GM19438 (cell line): ENCODE results near the gene PLEKHG2.
A peak's percentile ranks its signal among the peaks of the same experiment; 100 is the strongest.

Source experiments
- ATAC-seq: cut with Tn5 transposase; IDR thresholded peaks from one replicate; pipeline ENCODE4 v1.9.1; 2021; ENCODE audit warnings: low read depth; ENCODE audit not compliant: unreplicated experiment

The PLEKHG2 gene

DNA sequence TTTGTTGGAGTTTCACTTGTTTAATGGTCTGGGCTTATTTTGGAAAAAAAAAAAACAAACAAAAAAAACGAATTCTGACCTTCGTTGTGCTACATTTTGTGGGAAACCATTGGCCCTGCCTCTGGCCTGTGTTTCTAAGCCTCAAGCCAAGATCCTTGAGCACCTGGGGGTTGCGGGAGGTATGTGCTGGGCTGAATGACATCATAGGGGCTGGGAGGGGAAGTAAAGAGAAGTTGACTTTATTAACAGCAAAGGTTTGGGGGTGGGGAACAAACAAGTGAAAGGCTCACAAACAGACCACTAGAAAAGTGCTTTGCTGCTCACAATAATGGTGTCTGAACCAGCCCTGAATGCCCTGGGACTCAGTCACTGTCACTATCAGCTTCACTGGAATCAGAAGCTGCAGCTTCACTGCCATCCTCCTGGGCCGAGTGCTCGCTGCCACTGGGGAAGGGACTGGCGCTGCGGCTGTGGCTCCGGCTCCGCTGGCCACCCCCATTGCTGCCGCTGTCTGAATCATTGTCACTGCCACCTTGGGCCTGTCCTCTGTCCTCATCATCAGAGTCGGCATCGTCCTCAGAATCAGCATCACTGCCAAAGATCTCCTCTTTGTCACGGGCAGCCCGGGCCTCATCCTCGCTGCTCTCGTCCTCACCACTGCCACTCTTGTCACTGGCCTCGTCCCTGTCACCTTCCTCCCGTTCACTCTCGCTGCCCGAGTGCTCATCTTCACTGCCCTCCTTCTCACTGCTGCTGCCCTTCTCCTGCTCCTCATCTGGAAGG lies 26.6 kb upstream of the PLEKHG2 start:
- no peak for ATAC-seq

DNA sequence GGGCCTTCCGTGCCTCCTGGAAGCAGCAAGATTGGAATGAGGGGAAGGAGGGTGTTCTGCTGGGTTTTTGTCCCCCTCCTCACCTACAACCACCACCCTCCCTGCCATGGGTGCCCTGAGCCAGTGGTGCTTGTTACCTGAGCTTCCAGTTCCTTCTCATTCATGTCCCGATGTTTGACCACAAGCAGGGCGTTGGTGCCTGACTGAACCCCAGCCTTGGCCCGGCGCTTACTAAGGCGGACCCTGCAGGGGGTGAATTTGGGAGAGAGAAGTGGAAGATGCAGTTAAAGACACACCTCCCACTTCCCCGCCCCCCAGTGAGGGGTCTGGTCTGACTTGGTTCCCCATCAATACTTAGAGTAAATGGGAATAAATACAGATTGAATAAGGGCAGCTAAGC lies 25.9 kb upstream of the PLEKHG2 start:
- no peak for ATAC-seq

DNA sequence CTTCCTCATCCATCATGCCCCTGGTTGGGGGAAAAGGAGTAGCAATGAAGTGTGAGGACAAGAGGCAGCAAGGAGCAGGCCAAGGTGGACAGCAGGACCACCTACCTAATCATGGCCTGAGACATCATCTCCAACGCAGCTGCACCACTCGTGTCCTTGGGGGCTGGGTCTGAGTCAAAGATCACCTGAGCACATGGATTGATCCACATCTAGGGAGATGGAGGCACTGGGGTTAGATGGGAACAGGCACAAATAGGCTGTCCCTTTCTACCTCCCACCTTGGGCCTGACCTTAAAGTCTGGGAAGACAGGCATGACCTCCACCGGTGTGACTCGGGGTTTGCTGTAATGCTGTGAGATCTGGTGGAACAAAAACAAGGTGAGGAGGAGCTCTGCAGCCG lies 23.8 kb upstream of the PLEKHG2 start:
- no peak for ATAC-seq

DNA sequence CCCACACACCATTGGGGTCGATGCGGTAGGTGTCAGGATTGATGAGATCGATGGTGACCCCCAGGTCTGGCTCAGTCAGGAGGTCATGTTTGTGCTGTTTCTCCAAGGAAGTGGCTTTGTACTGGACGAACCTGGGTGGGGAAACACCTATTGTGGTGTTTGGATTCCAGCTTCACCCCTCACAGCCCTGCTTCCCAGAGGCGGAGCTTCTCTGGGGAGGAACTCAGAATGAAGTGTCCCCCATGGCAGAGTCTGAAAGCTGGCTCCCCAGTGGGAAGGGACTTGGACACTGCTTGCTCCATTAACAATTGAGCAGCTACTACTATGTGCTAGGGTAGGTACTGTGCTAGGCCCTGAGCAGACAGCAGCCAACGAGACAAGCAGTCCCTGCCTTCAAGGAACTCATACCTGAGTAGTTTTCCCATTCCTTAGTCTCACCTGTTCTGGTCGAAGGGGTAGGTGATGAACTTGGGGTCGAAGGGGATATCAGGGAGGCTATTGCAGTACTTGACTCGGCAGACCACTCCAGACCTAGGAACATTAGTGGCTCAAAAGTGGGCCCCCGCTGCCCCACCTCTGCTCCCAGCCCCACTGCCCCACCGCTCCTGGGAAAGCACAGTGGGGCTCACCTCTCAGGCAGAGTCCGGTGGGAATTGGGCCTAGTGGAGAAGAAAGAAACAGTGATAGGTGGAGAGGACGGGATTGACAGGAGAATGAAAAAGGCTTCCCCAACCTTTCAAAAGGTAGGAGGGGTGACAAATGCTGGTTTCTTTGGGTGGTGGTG lies 22.6 kb upstream of the PLEKHG2 start:
- ATAC-seq: no peak

DNA sequence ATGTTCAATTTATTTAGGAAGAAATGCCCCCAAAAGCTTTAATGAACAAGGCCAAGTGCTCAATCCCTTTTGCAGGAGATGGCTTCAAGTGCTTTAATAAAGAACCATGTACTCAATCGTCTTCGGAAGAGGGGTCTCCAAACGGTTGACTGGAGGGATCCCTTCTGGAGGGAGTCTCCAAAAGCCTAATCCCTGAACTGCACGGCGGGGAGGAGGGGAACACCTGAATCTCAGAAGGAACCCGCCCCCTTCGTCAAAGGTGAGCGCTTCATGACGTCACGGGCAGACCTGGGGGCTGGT lies 22.1 kb upstream of the PLEKHG2 start:
- peak; percentile 16 for ATAC-seq

DNA sequence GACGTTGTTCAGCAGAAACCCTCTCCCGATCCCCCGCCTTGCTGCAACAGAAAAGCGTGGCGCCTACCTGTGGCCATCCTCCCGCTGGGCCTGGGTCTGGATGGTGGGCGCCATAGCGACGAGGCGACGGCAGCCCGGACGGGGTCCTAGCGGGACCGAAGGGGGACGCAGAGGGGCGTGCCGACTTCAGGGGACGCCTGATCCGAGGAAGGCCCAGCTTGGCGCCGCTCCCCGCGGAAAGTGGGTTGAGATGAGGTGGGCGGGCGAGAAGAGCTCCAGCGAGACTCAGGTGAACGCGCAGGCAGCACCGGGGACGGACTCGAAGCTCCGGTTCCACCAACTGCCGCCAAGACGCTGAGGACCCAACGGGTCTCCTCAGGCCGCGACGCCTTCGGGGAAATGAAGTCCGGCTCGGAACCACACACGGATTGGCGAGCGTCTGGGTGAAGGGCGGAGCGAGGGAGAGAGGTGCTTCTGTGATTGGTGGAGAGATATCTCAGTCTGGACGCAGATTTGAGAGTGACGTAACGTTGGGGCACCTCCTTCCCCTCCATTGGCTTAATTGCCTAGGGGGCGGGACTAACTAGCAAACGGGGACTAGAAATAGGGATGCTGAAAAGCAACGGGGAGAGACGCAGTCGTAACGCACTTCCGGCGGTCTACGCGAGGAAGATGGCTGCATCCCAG lies 21.6 kb upstream of the PLEKHG2 start, which contains the start of the genes MED29 and PAF1:
Gene MED29 (plus strand): TSS at position 628 of the 687 bp plus-strand sequence. CDS start 45 bp downstream, at position 673.
Gene PAF1 (minus strand): TSS at position 356 of the 687 bp plus-strand sequence. CDS start 242 bp downstream, at position 114.
- peak; percentile 88 for ATAC-seq

DNA sequence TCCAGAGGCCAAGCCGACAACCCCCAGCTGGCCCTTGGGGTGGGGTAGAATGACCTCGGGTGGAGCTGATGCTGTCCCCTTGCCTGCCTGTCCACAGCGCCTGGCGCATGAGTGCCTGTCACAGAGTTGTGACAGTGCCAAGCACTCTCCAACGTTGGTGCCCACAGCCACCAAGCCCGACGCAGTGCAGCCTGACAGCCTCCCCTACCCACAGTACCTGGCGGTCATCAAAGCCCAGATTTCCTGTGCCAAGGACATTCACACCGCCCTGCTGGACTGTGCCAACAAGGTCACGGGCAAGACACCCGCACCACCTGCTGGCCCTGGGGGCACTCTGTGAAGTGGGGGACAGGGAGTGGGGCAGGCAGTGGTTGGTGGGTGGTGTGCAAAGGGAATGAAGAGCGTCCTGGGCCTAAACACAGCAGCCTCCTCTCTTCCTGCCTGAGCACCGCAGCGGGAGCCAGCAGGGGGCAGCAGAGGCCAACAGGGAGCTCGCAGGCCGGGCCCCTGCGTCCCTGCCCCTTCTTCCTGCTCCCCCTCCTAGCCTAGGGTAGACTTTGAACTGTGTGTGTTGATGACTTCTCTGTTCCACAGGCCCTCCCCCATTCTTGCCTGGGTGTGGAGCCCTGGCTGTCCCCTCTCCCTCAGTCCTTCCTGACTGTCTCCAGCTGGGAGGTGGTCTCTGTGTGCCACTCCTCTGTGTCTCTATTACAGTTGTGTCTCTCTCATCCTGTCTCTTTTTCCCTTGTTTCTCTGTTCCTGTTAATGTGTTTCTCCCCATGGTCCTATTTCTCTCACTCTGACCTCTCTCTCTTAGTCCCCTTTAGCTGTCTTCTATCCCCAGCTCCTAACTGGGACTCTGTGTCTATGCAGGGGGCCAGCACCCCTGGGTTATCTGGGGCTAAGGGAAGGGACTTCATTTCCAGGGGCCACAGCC lies 14.8 kb upstream of the PLEKHG2 start:
- peak; percentile 33 for ATAC-seq

DNA sequence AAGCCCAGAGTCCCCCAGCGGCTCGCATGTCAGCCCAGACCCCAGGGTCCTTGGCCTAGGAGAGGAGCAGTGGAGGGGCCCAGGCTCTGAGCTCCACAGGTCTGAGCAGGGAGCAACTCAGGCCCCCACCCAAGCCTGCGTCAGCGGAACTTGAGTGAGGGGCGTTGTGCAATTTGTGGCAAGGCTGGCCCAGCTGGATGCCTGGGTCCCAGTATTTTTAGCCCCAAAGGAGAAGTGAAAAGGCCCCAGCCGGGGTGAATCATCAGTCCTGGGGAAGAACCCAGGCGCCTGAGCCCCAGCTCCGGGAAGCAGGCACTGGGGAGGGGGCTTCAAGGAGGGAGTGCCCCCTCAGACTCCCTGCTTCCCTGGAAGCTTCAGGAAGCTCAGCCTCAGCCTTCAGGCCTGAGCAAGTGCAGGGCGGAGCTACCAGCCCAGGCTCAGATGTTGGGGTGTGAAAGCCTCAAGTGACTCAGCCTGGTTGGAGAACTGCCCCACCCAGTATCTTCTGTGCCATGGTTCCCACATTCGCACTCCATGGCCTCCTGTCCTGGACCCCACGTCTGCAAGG lies 14.1 kb upstream of the PLEKHG2 start:
- no peak for ATAC-seq

DNA sequence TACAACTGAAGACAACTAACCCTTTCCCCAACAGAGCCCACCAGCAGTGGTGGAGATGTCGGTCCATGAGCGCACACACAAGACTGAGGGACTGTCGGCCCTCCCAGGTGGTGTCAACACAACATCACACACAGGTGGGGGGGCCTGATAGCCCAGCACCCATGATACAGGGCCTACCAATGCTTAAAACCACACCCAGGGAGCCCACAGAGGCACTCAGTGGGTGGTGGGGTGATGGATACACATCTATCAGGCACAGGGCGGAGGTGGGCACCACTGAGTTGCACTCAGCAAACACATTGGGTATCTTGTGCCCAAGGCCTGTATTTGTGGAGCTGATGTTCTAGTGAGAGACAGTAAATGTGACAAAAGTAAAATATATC lies 12.8 kb upstream of the PLEKHG2 start:
- no peak for ATAC-seq

DNA sequence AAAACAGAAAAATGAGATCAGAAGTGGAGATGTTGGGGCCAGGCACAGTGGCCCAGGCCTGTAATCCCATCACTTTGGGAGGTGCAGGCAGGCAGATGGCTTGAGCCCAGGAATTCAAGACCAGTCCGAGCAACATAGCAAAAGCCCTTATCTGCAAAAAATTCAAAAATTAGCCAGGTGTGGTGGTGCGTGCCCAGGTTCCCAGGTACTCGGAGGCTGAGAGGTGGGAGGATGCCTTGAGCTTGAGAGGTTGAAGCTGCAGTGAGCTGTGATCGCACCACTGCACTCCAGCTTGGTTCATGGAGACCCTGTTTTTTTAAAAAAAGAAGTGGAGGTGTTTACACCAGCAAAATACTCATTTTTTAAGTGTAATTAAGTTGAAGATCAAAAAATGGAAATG lies 12.4 kb upstream of the PLEKHG2 start:
- no peak for ATAC-seq

DNA sequence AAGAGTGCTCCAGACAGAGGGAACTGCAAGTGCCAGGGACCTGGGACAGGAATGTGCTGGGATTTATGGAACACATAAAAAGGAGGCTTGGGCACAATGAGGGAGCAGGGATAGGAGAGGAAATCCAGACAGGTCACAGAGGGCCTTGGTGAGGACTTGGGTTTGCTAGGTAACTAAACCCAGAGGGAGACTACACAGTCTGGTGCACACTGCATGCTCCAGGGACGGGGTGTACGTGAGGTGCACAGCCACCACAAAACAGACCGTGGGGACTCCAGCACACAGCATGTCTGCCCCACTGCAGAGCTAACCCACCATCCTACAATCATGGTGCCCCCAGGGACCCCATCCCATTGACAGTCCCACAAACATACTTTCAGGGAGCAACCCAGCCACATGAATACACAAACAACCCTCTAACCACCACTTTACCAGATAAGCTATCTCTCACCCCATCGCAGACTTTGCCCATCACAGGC lies 11.4 kb upstream of the PLEKHG2 start:
- ATAC-seq: no peak

DNA sequence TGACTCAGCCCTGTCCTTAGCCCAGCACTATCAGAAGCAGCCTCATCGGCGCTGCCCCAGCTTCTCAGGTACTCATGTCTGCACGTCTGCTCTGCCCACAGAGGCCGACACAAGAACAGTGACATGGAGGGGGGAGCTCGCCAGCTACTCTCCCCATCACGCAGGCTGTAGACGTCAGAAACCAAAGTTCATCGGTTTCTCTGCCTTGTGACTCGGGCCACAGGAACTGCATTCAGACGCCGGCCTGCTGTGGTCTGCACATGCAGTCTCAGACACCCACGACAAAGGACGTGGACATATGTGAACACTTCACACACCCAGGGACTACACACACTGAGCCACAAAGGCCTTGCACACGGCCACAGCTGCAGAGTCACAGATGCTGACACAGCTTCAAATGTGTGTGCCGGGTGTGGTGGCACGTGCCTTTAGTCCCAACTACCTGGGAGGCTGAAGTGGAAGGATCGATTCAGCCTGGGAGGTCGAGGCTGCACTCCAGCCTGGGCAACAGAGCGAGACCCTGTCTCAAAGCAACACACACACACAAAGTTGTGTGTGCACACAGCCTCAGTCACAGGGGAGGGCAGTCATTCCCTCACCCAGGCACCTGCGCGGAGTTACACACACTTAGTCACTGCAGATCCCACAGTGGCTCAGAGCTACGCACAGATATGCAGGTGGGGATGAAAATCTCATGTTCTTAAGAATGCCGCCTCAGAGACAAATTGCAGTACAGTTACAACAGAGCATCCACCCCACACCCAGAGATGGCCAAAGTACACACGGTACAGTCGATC lies 10.7 kb upstream of the PLEKHG2 start:
- no peak for ATAC-seq

DNA sequence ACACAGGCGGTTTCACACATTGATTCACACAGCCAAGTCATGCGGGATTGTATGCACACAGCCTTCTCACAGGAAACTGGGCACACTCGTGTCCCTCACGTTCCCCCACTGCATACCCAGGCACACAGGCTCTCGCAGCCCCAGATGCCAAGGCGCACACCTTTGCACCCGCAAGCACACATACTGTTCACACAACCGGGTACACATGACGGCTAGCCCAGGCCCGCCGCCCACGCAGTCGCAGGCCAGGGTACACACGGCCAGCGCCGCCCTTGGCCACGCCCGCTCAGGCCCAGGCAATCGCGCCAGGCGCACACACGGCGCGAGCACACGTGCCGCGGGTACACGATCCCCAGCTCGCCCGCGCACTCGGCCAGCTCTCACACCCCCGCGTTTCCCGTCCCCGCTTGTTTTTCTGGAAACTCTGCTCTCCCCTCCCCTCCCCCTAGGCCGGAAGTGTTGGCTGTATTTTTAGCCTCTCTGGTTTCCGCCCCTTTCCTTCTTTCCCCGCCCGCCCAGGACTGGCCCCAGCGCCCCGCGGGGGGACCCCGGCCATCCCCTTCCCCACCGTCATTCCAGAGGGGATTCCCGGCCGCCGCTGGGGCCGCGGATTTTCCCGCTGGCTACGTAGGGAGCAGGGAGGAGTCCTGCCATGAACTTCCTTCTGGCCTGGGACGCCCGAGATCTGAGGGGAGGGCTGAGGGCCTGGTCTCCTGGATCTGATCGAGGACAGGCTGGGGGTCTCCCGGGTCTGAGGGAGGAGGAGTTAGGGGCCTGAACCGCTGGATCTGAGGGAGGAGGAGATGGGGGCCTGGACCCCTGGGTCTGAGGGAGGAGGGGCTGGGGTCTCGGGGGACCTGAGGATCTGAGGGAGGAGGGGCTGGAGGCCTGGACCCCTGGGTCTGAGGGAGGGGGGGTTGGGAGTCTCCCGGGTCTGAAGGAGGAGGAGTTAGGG lies 9.8 kb upstream of the PLEKHG2 start:
- peak; percentile 31 for ATAC-seq

DNA sequence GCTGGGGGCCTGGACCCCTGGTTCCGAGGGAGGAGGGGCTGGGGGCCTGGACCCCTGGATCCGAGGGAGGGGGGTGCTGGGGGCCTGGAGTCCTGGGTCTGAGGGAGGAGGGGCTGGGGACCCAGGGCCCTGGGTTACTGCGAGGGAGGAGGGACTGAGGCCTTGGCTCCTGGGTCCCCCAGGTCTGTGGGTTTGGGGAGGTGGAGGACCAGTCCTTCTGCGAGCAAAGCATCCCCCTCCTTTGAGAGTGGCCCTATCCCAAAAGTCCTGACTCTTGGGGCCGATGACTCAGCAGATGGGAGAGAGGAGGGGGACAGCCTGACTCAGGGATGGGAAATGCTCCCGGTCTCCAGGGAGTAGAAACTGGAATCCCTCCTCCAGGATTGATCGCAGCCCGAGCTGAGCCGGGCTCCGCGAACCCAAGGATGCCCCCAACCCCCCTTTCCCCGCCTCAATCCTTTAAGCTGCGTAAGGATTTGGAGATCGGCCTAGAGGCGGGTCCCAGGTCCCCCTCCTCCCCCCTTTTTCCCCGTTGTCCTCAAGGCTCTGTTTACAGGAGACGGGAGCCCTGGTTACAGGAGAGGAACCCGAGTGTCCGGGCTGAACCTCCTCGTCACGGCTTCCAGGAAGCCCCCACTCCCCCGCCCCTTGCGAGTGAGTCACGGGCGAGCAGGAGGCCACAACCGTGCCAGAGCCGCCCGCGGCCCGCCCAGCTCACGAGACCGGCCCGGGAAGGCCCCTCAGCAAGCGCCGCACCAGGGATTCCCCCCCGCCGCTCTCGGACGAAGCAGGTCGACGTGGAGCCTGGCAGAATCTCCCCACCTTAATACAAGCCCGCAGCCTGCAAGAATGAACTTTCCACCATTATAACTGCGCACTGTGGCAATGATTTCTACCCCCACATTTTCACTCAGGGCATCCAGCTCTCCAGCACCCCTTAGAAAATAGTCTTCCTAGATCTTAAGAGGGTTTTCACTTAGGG lies 8.8 kb upstream of the PLEKHG2 start:
- no peak for ATAC-seq

DNA sequence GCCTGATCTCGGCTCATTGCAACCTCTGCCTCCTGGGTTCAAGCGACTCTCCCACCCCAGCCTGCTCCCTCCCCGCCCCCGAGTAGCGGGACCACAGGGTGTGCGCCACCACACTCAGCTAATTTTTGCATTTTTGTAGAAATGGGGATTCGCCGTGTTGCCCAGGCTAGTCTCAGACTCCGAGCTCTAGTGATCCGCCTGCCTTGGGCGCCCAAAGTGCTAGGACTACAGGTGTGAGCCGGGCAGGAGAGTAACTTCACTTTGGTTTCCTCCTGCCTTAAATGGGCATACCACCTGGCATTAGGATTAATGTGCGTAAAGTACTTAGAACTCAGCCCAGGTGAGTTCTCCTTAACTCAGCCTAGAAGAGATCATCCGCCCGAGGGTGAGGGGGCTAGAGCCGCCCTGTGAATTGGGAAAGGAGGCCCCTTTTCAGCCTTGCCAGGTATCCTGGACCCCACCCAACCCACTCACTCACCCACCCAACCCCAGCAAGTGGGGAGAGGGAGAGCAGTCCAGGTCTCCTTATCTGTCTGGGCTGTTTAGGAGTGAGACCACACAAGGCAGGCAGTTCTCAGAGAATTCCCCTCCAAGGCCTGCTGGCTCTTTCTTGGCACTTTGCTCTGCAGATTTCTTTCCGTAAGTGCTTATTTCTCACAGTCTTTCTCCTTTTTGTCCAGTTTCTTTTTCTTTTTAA lies 7.1 kb upstream of the PLEKHG2 start:
- ATAC-seq: no peak

DNA sequence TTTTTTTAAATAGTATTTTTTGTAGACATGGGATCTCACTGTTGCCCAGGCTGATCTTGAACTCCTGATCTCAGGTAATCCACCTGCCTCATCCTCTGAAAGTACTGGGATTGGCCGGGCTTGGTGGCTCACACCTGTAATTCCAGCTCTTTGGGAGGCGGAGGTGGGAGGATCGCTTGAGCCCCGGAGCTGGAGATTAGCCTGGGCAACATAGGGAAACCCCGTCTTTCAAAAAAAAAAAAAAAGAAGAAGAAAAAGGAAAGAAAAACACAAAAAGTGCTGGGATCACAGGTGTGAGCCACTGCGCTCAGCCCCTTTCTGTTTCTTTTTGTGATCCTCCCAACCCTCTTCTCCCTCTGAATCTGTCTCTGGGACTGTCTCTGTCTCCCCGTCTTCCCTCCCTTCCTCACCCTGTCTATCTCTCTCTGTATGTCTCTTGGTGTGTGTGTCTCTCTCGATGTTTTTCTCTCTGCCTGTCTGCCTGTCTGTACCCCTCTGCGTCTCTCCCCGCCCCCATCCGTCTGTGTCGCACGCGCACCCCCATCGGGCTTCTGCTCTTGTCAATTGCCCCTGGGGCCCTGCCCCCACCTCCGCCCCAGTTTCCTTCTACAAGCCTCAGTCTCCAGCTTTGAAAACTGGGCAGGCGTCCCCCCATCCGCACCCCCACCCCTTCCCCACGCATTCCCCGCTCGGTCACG lies 6.4 kb upstream of the PLEKHG2 start:
- ATAC-seq: no peak
